ENCODE data around the gene FAM186B. TPM values are rescaled to one million over a fixed set of nuclear protein-coding genes. Genes with fewer than 3 reads are reported as not detected.
A peak's percentile ranks its signal among the peaks of the same experiment; 100 is the strongest.

The FAM186B gene
- total and polyA plus RNA-seq, 2 experiments from 2014 or later: 0.17 to 0.69 TPM

DNA sequence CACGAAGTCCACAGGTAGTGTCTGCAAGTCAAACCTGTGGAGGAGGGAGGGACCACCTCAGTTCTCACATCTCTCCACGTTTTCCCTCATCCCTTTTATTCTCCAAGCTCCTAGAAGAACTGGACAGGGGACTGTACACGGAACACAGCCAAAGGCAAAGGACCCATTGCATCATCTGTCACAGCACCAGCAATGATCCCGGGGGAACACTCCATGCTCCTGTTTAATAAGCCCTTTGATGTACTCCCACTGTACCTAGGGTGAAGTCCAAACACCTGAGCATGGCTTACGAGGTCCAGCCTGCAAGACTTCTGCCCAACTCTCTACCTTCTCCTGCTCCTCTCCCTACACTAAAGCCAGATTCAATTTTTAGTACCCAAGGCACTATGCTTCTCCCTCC is 44.5 kb upstream of the FAM186B start:
- Histone ChIP-seq H3K4me3 (no peak overlapping the region), H4K20me1 (ENCODE audit: insufficient read depth, poor library complexity, severe bottlenecking) (no peaks in the 10 kb centered on the region), H3K36me3 (replicated peaks; ENCODE audit: insufficient read depth, low read depth) (no peaks in the 10 kb centered on the region), H3K79me2 (no peaks in the 10 kb centered on the region), H2AFZ (no peak overlapping the region), H3K9me2 (replicated peaks; ENCODE audit: insufficient read depth) (no peaks in the 10 kb centered on the region), H3K4me1 (ENCODE audit: insufficient read depth) (no peaks in the 10 kb centered on the region), H3K27ac (no peak overlapping the region), H3K9me3 (ENCODE audit: low read depth) (no peaks in the 10 kb centered on the region), H3K4me2 (no peak overlapping the region), H3K27me3 (no peaks in the 10 kb centered on the region)
- no peak for TF ChIP-seq EZH2phosphoT487 (IDR thresholded peaks at IDR 0.05; ENCODE audit: low read depth, severe bottlenecking, unreplicated experiment)
- DNase-seq (ENCODE audit: low spot score): no peak
- 86% methylated on average over 5 of the region's 5 CpGs for WGBS (ENCODE audit: low lambda C conversion rate, missing lambda C conversion rate)

- no peaks in the 10 kb centered on the region for H3K9me3 ChIP-seq (ENCODE audit: low read depth)
- WGBS (ENCODE audit: low lambda C conversion rate, missing lambda C conversion rate): 97% methylated on average over 11 of the region's 11 CpGs
- no peak overlapping the region for H3K27ac ChIP-seq
- H3K4me1 ChIP-seq (ENCODE audit: insufficient read depth): no peaks in the 10 kb centered on the region
- TF ChIP-seq EZH2phosphoT487 (IDR thresholded peaks at IDR 0.05; ENCODE audit: low read depth, severe bottlenecking, unreplicated experiment) (no peak), EZH2 (IDR thresholded peaks at IDR 0.05; ENCODE audit: borderline replicate concordance) (no peak), CTCF (IDR thresholded peaks at IDR 0.05; ENCODE audit: poor library complexity) (no peak)
- no peaks in the 10 kb centered on the region for H4K20me1 ChIP-seq (ENCODE audit: insufficient read depth, poor library complexity, severe bottlenecking)
- H3K27me3 ChIP-seq: no peaks in the 10 kb centered on the region
- H3K4me2 ChIP-seq: no peak overlapping the region
- no peaks in the 10 kb centered on the region for H3K9me2 ChIP-seq (replicated peaks; ENCODE audit: insufficient read depth)
- no peak for DNase-seq (ENCODE audit: low spot score)
- no peak overlapping the region for H2AFZ ChIP-seq
- H3K4me3 ChIP-seq: no peak overlapping the region
- no peaks in the 10 kb centered on the region for H3K36me3 ChIP-seq (replicated peaks; ENCODE audit: insufficient read depth, low read depth)
- H3K79me2 ChIP-seq: no peaks in the 10 kb centered on the region
Observed at GRCh38 chr12:49649445-49649844, 44.0 kb upstream of the FAM186B start.

- Histone ChIP-seq H3K27ac (no peak overlapping the region), H4K20me1 (ENCODE audit: insufficient read depth, poor library complexity, severe bottlenecking) (no peaks in the 10 kb centered on the region), H3K4me1 (ENCODE audit: insufficient read depth) (no peaks in the 10 kb centered on the region), H3K36me3 (replicated peaks; ENCODE audit: insufficient read depth, low read depth) (no peaks in the 10 kb centered on the region), H3K4me3 (no peak overlapping the region), H3K4me2 (no peak overlapping the region), H3K79me2 (no peaks in the 10 kb centered on the region), H3K9me3 (ENCODE audit: low read depth) (no peaks in the 10 kb centered on the region), H2AFZ (no peak overlapping the region), H3K9me2 (replicated peaks; ENCODE audit: insufficient read depth) (no peaks in the 10 kb centered on the region), H3K27me3 (no peaks in the 10 kb centered on the region)
- 68% methylated on average over 3 of the region's 3 CpGs for WGBS (ENCODE audit: low lambda C conversion rate, missing lambda C conversion rate)
- no peak for DNase-seq (ENCODE audit: low spot score)
- TF ChIP-seq CTCF (IDR thresholded peaks at IDR 0.05; ENCODE audit: poor library complexity): no peak
- TF ChIP-seq EZH2 (IDR thresholded peaks at IDR 0.05; ENCODE audit: borderline replicate concordance): no peak
- no peak for TF ChIP-seq EZH2phosphoT487 (IDR thresholded peaks at IDR 0.05; ENCODE audit: low read depth, severe bottlenecking, unreplicated experiment)
Observed at GRCh38 chr12:49648712-49649003, 43.2 kb upstream of the FAM186B start.

- 87% methylated on average over 14 of the region's 15 CpGs for WGBS (ENCODE audit: low lambda C conversion rate, missing lambda C conversion rate)
- H3K27me3 ChIP-seq: no peaks in the 10 kb centered on the region
- H3K4me1 ChIP-seq (ENCODE audit: insufficient read depth): no peaks in the 10 kb centered on the region
- H3K4me3 ChIP-seq: no peak overlapping the region
- no peak overlapping the region for H3K4me2 ChIP-seq
- no peak for TF ChIP-seq CTCF (IDR thresholded peaks at IDR 0.05; ENCODE audit: poor library complexity)
- TF ChIP-seq EZH2phosphoT487 (IDR thresholded peaks at IDR 0.05; ENCODE audit: low read depth, severe bottlenecking, unreplicated experiment): no peak
- no peak for TF ChIP-seq EZH2 (IDR thresholded peaks at IDR 0.05; ENCODE audit: borderline replicate concordance)
- no peaks in the 10 kb centered on the region for H3K36me3 ChIP-seq (replicated peaks; ENCODE audit: insufficient read depth, low read depth)
- no peaks in the 10 kb centered on the region for H4K20me1 ChIP-seq (ENCODE audit: insufficient read depth, poor library complexity, severe bottlenecking)
- peak overlapping the region; percentile 31 for H3K27ac ChIP-seq
- no peak for DNase-seq (ENCODE audit: low spot score)
- no peak overlapping the region for H2AFZ ChIP-seq
- H3K9me2 ChIP-seq (replicated peaks; ENCODE audit: insufficient read depth): no peaks in the 10 kb centered on the region
- H3K79me2 ChIP-seq: no peaks in the 10 kb centered on the region
- H3K9me3 ChIP-seq (ENCODE audit: low read depth): no peaks in the 10 kb centered on the region
Observed at GRCh38 chr12:49647827-49648711, 42.6 kb upstream of the FAM186B start.

Data from hepatocyte (in vitro differentiated cells).